HuH-7 (cell line): ENCODE results near the gene CNN1.
"Not testable (repeated sequence)": the region's sequence is repeated elsewhere in the genome, so short reads cannot be mapped to it uniquely, and the experiment has no call there.

Source experiments
- DNase-seq: peaks from one replicate; pipeline ENCODE4 v3.0.0; 2011; ENCODE audit warnings: low spot score

CNN1 gene

GRCh38 chr19:11566164-11566563, 27.5 kb downstream of the CNN1 start:
- no peak for DNase-seq

- no peak for DNase-seq
Measured at GRCh38 chr19:11570039-11570462, 31.4 kb downstream of the CNN1 start.

- DNase-seq = not testable (repeated sequence)
Measured at GRCh38 chr19:11573354-11573753, 34.7 kb downstream of the CNN1 start.

GRCh38 chr19:11573763-11574162, 35.1 kb downstream of the CNN1 start:
- DNase-seq = not testable (repeated sequence)

- DNase-seq = no peak
Measured at GRCh38 chr19:11574689-11575088, 36.0 kb downstream of the CNN1 start.

- DNase-seq = no peak
Measured at GRCh38 chr19:11576227-11576626, 37.6 kb downstream of the CNN1 start.

GRCh38 chr19:11577451-11578257, 39.0 kb downstream of the CNN1 start, which contains the start of gene ACP5:
Gene ACP5, minus strand, starts transcription at chr19:11577645. Its CDS starts 328 bp downstream, at chr19:11577317.
- DNase-seq = no peak

GRCh38 chr19:11578258-11579142, 39.8 kb downstream of the CNN1 start:
- no peak for DNase-seq

GRCh38 chr19:11580116-11580515, 41.5 kb downstream of the CNN1 start:
- DNase-seq = no peak

- DNase-seq = no peak
Measured at GRCh38 chr19:11581740-11582139, 43.1 kb downstream of the CNN1 start.

GRCh38 chr19:11586331-11586730, 47.7 kb downstream of the CNN1 start:
- DNase-seq = no peak

- peak; percentile 60 for DNase-seq
Measured at GRCh38 chr19:11587302-11587974, 48.8 kb downstream of the CNN1 start.

- no peak for DNase-seq
Measured at GRCh38 chr19:11587975-11588631, 49.5 kb downstream of the CNN1 start.

- no peak for DNase-seq
Measured at GRCh38 chr19:11594084-11594483, 55.4 kb downstream of the CNN1 start.

GRCh38 chr19:11596156-11596555, 57.5 kb downstream of the CNN1 start:
- DNase-seq = no peak

GRCh38 chr19:11597202-11598102, 58.8 kb downstream of the CNN1 start, which contains the start of gene ZNF627:
Gene ZNF627, plus strand, starts transcription at chr19:11597483. Its CDS starts 145 bp downstream, at chr19:11597628.
- DNase-seq = peak; percentile 93

- no peak for DNase-seq
Measured at GRCh38 chr19:11598103-11598483, 59.4 kb downstream of the CNN1 start.

- DNase-seq = no peak
Measured at GRCh38 chr19:11598746-11599145, 60.1 kb downstream of the CNN1 start.

GRCh38 chr19:11599704-11600103, 61.1 kb downstream of the CNN1 start:
- not testable (repeated sequence) for DNase-seq
